ENCODE data around the gene ZNF165. TPM values are rescaled to one million over a fixed set of nuclear protein-coding genes. Genes with fewer than 3 reads are reported as not detected.
"Not testable (repeated sequence)": the region's sequence is repeated elsewhere in the genome, so short reads cannot be mapped to it uniquely, and the experiment has no call there.

The ZNF165 gene
- total RNA-seq, 4 donors from 2014 or later = 1.7 to 6.9 (median 2.2) TPM

- intact Hi-C loops (cut with DNase I) = no loop called here
- H3K27me3 ChIP-seq = peaks cover 0 to 10% (median 0%) of the 10 kb centered on the region in 4 donors
- peaks cover 0 to 49% (median 0%) of the 10 kb centered on the region in 3 donors for H3K36me3 ChIP-seq
- H3K27ac ChIP-seq = no peak overlapping the region
- no peaks in the 10 kb centered on the region for H3K4me1 ChIP-seq
- 84 to 91% methylated on average over 5 of the region's 5 CpGs for WGBS, 2 donors
- DNase-seq = no peak
- no peak overlapping the region for H3K4me3 ChIP-seq
- TF ChIP-seq POLR2A (IDR thresholded peaks at IDR 0.05) = no peak
- H3K9me3 ChIP-seq = peaks cover 0 to 33% (median 26%) of the 10 kb centered on the region in 3 donors
Measured at GRCh38 chr6:28089054-28089453, 8.7 kb downstream of the ZNF165 start.

- Histone ChIP-seq H3K9me3 (peaks cover 0 to 33% (median 26%) of the 10 kb centered on the region in 3 donors), H3K27ac (no peak overlapping the region), H3K36me3 (peaks cover 0 to 39% (median 0%) of the 10 kb centered on the region in 3 donors), H3K4me1 (no peaks in the 10 kb centered on the region), H3K27me3 (peaks cover 0 to 10% (median 0%) of the 10 kb centered on the region in 4 donors), H3K4me3 (peak overlapping the region in 3 of 4 donors; percentile 22 to 47 (median 34))
- intact Hi-C loops (cut with DNase I) = no loop called here
- 30 to 51% methylated on average over 6 to 33 of the region's 33 CpGs for WGBS, 2 donors
- no peak for DNase-seq
- no peak for TF ChIP-seq CTCF (IDR thresholded peaks at IDR 0.05)
- TF ChIP-seq POLR2A (IDR thresholded peaks at IDR 0.05) = no peak
Measured at GRCh38 chr6:28090917-28091586, 10.7 kb downstream of the ZNF165 start.

GRCh38 chr6:28102222-28102621 lies 21.9 kb downstream of the ZNF165 start:
- H3K9me3 ChIP-seq; H3K27ac ChIP-seq; H3K36me3 ChIP-seq; intact Hi-C loops (cut with DNase I); H3K4me3 ChIP-seq; DNase-seq: not testable (repeated sequence)
- Histone ChIP-seq H3K4me1 (peaks cover 0 to 12% (median 0%) of the 10 kb centered on the region in 3 donors), H3K27me3 (peaks cover 0 to 13% (median 0%) of the 10 kb centered on the region in 4 donors)
- 79 to 81% methylated on average over 7 of the region's 7 CpGs for WGBS, 2 donors

GRCh38 chr6:28102699-28103098 lies 22.3 kb downstream of the ZNF165 start:
- H3K36me3 ChIP-seq; H3K27ac ChIP-seq; H3K4me3 ChIP-seq; H3K9me3 ChIP-seq; intact Hi-C loops (cut with DNase I); DNase-seq: not testable (repeated sequence)
- peaks cover 0 to 13% (median 0%) of the 10 kb centered on the region in 4 donors for H3K27me3 ChIP-seq
- H3K4me1 ChIP-seq = peaks cover 0 to 12% (median 0%) of the 10 kb centered on the region in 3 donors

- H3K27me3 ChIP-seq = peaks cover 0 to 17% (median 0%) of the 10 kb centered on the region in 4 donors
- TF ChIP-seq POLR2A (IDR thresholded peaks at IDR 0.05) = peak in 3 of 4 donors; percentile 26 to 83 (median 44)
- TF ChIP-seq CTCF (IDR thresholded peaks at IDR 0.05) = peak; percentile 11 to 82 (median 62)
- H3K27ac ChIP-seq = peak overlapping the region; percentile 82 to 88 (median 88)
- 0 to 2% methylated on average over 12 to 16 of the region's 54 CpGs for WGBS, 2 donors
- peak overlapping the region; percentile 60 to 81 (median 78) for H3K4me3 ChIP-seq
- no peaks in the 10 kb centered on the region for H3K36me3 ChIP-seq
- H3K4me1 ChIP-seq = peaks cover 0 to 12% (median 0%) of the 10 kb centered on the region in 3 donors
- DNase-seq = peak; percentile 39
- H3K9me3 ChIP-seq = no peaks in the 10 kb centered on the region
- intact Hi-C loops (cut with DNase I) = no loop called here
Measured at GRCh38 chr6:28104392-28105244, 24.2 kb downstream of the ZNF165 start.

- Histone ChIP-seq H3K9me3 (no peaks in the 10 kb centered on the region), H3K27ac (peak overlapping the region; percentile 82 to 88 (median 88)), H3K36me3 (no peaks in the 10 kb centered on the region), H3K27me3 (peaks cover 0 to 12% (median 0%) of the 10 kb centered on the region in 4 donors), H3K4me1 (peaks cover 0 to 12% (median 0%) of the 10 kb centered on the region in 3 donors), H3K4me3 (peak overlapping the region; percentile 60 to 81 (median 78))
- intact Hi-C loops (cut with DNase I) = no loop called here
- no peak for DNase-seq
- WGBS, 2 donors = 28 to 31% methylated on average over 5 of the region's 5 CpGs
- TF ChIP-seq CTCF (IDR thresholded peaks at IDR 0.05) = no peak
- TF ChIP-seq POLR2A (IDR thresholded peaks at IDR 0.05) = no peak
Measured at GRCh38 chr6:28105245-28105639, 24.9 kb downstream of the ZNF165 start.

Data from esophagus squamous epithelium (tissue), 5 donors.